Hepatic stellate cell (primary cell): Measurements from ENCODE around the gene BICD2.
A peak's percentile ranks its signal among the peaks of the same experiment; 100 is the strongest.

Experiments
- DNase-seq: peaks from one replicate; pipeline ENCODE4 v3.0.0; 2011; ENCODE audit warnings: low spot score

BICD2 gene

DNA sequence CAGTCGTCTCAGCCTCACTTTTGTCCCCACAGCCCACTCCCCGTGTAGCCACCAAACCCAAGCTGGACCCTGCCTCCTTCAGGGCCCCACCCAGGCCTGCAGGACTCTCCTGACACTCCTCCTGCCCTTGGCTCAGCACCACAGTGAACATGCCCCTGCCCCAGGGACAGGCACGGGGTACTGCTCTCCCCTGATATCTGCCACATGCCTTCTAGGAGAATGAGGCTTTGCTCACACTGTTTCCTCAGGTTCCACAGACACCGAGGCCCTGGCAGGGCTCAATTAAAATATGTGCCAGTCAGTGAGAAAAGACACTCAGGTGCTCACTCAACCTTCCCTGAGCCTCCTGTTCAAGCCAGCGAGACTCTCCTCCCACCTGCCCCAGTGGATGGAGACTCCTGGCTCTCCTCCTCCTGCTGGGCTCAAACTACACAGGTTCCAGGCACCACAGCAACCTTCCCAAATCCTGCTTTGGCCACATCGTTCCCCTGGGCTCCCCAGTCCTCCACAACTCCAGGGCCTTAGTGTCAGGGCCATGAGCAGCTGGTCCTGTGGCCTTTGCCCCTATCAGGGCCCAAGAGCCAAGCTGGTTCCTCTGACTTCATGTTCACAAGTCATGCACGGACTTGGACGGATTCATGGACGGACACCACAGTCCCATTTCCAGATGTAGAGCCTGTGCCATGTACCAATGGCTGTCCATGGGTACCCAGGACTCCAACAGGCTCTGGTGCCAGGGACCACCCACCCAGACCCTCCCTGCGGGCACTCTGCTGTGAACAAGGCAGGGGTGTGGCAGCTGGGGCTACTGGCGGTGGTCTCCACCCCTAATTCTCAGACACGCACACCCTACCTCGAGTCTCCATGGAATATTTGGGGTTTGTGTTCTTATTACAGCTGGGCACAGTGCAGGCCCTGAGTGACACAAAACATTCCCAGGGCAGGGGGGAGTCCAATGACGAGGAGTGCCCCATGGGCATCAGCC lies 36.6 kb downstream of the BICD2 start:
- no peak for DNase-seq

GRCh38 chr9:92726971-92727715 lies 37.5 kb downstream of the BICD2 start:
- peak; percentile 78 for DNase-seq

- no peak for DNase-seq
Measured at GRCh38 chr9:92726348-92726747, 38.3 kb downstream of the BICD2 start.

DNA sequence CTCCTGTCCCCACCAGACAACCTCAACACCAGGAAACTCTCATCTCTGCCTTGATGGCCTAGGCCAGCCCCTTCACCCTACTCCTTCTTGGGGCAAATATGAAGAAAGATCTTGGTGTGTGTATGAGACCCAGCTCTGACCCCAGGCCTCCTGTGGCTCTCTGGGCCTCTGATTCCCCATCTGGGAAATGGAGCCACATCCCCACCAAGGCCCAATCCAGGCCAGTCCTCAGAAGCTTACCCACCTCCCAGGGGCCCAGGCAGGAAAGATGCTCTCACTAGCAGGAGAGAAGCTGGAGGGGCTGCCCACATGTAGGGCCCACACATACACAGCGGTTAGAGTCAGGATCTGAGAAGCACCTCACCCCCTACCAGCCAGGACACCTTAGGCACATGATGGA lies 38.9 kb downstream of the BICD2 start:
- DNase-seq = no peak

DNA sequence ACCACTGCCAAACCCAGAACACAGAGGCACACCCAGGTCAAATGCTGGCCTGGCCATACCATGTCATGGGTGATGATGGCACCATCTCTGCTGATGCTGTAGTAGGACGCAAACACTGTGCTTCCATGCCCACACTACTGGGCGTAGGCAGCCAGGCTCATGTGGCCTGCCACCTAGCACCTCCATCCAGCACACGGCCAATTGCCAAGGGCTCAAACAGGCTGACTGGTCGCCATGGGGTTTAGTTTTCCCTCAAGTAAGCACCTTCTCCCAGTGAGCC lies 39.4 kb downstream of the BICD2 start:
- no peak for DNase-seq

DNA sequence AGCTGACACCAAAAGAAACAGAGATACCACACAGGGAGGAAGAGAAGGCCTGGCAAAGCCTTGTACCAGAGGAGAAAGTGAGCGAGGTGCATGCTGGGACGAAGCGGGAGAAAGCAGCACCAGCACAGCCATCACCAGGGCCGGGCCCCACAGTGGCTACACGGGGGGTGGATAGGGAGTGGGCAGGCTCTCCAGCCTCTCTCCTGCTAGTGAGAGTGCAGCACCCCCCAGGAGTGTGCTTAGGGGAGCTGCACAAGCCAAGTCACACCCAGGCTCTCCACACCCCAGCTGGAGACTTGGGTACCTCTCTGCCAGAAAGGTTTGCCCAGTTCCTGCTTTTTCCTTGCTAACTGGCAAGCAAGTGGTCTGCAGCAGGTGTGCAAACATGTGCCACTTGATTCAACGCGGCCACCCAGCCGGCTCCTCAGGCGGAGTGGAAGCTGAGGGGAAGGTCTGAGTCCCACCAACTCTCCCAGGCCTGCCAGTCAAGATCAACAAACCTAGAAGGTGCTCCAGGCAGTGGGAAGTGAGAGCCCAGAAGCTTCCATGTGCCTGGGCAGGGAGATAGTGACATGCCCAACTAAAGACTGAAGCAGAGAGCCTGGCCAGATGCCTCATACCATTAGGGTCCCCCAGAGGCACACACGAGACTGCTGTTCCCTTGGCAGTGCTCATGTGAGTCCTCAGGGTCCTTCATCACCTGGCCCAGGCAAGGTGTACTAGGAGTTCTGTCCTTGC lies 39.9 kb downstream of the BICD2 start:
- DNase-seq = no peak

DNA sequence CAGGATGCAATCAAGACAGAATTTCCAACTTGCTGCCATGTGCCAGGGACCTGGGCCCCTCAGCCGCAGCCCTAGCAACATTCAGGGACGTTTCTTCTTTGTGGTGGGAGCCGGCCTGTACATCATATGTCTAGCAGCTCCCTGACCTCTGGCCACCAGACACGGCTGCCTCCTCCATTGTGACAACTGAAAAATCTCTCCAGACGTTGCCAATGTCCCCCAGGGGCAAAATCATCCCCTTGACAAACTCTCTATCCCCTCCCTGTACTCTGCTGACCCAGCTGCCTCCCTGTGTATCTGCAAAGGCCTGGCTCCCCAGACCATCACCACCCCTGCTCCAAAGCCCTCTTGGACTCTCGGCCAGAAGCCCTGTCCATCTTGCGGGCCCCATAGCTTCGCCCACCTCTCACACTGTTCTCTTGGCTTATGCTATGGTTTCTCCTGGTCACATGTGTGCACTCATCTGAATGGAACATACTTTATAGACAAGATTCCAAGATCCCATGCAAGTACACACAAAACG lies 40.8 kb downstream of the BICD2 start:
- no peak for DNase-seq

DNA sequence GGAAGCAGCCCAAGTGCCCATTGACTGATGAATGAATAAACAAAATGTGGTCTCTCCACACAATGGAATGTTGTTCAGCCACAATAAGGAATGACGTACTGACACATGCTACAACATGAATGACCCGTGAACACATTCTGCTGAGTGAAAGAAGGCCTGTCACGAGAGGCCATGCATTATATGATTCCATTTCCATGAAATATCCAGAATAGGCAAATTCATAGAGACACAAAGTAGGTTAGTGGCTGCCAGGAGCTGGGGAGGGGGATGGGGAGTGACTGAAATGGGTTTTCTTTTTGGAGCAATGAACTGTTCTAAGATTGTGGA lies 41.4 kb downstream of the BICD2 start:
- no peak for DNase-seq

- DNase-seq = no peak
Measured at GRCh38 chr9:92722386-92723298, 42.0 kb downstream of the BICD2 start.

DNA sequence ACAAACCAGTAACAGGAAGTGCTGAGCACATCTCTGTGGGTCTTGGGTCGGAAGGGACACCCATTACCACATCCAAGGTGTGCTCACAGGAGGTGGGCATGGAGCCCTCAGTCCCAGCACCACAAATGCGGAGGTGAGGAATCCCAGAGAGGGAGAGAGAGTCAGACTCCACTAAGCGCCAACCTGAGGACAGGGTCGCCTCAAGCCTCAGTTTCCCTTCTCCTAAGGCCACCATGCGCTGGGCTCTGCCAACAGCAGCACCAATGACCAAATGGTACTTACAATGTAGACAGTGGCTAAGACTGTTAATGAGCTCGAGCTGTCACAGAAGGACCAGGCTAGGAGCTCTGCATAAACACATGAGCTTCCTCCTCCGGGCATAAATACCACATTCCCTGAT lies 43.1 kb downstream of the BICD2 start:
- DNase-seq = no peak

- DNase-seq = no peak
Measured at GRCh38 chr9:92720807-92721535, 43.7 kb downstream of the BICD2 start.

DNA sequence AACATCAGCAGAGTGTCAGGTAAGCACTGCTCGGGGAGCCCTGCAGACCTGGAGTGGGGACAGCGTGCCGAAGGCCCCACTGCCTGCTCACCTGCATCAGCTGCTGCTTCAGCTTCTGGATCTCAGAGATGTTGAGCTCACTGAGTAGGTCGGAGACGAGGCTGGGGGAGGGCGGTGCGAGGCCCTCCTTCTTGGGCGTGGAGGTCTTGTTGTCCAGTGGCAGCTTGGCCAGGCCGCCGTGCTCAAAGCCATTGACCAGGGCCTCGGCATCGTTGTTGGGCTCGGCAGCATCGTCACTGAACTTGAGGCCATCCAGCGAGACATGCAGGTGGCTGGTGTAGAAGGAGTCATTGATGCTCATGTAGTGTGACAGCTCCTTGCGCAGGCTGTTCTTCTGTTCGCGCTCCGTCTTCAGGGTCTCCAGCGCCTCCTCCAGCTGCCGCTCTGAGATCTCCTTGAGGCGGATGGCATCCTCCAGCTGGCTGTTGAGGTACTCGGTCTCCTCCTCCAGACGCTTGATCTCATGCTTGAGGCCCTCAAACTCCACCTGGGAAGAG lies 44.3 kb downstream of the BICD2 start:
- no peak for DNase-seq

DNA sequence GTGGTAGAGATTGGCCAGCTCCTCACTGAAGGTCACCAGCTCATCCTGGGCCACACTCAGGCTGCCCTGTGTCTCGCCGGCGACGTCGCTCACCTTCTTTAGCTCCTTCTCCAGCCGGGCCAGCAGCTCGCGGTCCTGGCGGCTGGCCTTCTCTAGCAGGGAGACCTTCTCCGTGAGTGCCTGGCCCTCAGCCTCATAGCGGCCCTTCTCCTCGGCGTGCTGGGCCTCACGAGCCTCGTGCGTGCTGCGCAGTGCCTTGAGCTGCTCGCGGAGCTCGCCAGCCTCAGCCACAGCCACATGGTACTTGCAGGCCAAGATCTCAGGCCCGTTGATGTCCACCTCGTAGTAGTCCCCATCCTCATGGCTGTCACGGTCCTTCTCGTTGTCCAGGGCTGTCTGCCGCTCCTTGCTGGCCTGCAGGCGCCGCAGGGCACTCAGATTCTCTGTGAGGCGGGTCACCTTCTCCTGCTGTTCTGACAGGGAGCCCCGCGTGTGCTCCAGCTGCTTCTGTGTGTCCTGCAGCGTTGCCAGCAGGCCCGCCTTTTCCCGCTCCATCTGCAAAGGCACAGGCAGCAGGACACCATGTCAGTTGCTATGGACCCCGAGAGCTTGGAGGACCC lies 45.5 kb downstream of the BICD2 start:
- no peak for DNase-seq

- no peak for DNase-seq
Measured at GRCh38 chr9:92718086-92719001, 46.3 kb downstream of the BICD2 start.

DNA sequence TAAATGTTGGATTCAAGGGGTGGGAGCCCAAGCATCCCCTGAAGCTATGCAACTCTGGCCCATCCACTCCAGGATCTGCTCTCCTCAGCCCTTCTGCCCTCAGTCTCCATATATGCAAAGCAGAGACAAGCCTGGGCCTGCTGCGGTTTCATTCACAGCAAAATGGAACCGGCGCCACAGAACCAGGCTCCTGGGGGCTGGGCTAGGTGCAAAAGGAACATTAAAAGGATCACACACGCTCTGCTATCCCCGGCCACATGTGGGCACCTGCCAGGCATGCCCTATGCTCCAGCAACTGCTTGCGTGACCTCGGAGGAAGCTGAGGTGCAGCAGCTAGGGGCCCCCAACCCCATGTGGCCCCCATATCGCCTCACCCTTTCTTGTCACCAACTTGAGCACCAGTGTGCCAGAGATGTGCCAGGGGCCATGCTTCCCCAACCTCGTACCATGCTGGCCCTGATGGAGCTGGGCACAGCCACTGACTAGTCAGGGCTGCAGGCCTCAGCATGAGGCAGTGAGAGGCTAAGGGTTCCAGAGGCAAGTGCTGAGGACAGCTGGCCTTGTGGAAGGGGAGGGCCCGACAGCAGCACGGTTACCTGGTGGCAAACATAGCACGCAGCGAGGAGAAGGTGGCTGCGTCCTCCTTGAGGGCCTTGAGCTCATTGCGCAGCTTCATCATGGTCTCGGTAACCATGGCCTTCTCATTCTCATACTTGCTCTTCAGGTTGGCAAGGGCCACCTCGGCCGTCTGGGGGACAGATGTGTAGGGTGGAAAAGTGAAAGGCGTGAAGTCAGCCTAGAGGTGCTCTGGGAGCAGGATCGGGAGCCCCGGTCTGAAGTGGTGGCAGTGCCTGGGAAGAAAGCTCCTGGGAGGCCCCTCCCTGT lies 47.2 kb downstream of the BICD2 start:
- no peak for DNase-seq

DNA sequence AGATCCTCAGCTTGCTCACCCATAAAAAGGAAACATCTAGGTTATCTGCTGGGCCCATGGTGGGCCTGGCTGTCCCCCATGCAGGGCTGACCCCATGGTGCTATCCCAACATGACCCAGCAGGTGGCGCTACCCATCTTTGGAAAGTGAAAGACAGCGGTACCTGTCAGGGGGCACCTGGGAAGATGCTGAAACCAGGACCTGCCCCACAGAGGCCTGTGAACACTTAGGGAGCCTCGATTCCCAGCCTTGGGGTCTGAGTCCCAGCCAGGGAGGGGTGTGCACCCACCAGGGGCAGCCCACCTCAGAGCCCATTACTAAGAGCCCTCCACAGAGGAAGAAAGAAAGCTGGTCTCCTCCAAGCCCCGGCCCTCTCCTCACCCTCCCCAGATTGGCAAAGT lies 48.1 kb downstream of the BICD2 start:
- DNase-seq = peak; percentile 71

DNA sequence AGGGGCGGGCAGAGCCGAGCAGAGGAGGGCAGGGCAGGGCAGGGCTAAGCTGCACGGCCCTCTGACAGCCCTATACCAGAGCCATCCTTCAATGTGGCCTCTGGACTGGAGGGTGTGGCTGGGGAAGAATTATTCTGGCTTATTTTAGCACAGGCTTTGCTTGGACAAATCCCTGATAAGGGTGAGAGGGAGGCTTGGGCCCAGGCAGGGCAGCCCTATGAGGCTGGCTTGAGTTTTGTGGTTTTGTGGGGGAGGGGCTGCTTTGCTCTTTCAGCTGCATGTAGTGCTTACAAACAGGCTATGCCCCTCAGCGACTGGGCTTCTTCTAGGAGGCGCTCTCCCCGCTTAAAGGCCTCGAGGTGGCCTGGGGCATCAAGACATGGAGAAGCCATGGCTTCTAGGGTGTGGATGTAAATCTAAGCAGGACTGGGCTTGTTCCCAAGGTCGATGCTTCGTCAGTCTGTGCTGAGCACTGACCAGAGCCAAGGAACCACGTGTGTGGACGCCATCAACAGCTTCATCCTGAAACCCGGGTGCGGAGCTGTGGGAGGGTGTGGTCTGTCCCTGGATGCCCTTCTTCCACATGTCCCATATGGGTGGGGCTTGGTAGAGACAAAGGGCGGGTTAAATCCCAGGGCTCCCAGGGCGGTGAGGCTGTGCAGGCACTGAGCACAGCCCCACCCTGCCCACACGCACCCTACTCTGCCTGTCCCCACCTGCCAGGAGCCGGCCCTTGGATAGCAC lies 49.0 kb downstream of the BICD2 start:
- no peak for DNase-seq
